HG03342 (cell line): ENCODE measurements around the gene PTPN13.
"Not testable (repeated sequence)": the region's sequence is repeated elsewhere in the genome, so short reads cannot be mapped to it uniquely, and the experiment has no call there.

Source experiments
- ATAC-seq: cut with Tn5 transposase; IDR thresholded peaks from one replicate; pipeline ENCODE4 v1.9.1; 2021; ENCODE audit warnings: mild to moderate bottlenecking, moderate library complexity; ENCODE audit not compliant: unreplicated experiment

PTPN13 gene

DNA sequence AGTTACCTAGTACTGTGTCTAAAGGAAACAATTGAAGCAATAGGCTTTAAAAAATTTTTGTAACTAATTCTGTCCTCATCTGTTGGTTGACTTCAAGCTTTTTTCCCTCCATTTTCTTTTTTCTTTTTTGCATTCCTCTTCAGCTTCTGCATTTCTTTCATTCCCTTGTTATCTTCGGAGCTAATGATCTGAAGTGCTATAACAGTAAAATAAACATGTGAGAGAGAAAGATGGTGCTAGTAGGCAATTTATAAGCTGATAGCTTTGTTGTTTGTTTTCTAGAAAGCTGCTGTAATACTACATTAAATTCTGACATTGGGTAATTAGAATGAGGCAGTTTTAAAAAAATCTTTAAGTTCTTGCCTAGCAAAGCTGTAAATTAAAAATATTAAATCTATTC is 37.1 kb downstream of the PTPN13 start:
- ATAC-seq: no peak

GRCh38 chr4:86633854-86634253 is 39.7 kb downstream of the PTPN13 start:
- no peak for ATAC-seq

- ATAC-seq: no peak
These were observed 46.4 kb downstream of the PTPN13 start for GRCh38 chr4:86640469-86640868.

DNA sequence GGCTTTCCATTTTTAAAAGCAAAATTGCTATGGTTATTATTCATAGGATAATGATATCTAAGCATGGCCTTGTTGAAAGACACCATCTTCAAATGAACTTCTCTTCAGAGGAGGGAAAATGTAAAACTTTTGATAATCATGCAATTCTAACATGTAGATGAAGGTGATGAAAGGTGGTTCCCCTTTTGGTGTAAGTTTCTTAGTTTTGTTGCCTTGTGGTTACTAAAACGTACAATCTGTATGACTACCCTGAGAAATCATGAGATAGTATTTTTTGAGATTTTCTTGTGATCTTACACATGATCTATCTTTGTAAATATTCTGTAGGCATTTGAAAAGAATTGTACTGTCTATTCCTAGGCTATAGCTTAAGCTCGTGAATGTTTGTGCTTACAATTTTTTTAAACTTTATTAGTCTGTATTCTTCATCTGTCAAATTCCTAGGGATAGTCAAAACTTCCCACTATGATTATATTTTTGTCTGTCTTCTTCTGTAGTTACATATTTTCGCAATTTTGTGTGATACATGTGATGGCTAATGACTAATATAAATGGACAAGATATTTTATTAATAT is 47.5 kb downstream of the PTPN13 start:
- no peak for ATAC-seq

- ATAC-seq: no peak
These were observed 50.8 kb downstream of the PTPN13 start for GRCh38 chr4:86644892-86645291.

GRCh38 chr4:86652332-86652932 is 58.3 kb downstream of the PTPN13 start:
- ATAC-seq: no peak

DNA sequence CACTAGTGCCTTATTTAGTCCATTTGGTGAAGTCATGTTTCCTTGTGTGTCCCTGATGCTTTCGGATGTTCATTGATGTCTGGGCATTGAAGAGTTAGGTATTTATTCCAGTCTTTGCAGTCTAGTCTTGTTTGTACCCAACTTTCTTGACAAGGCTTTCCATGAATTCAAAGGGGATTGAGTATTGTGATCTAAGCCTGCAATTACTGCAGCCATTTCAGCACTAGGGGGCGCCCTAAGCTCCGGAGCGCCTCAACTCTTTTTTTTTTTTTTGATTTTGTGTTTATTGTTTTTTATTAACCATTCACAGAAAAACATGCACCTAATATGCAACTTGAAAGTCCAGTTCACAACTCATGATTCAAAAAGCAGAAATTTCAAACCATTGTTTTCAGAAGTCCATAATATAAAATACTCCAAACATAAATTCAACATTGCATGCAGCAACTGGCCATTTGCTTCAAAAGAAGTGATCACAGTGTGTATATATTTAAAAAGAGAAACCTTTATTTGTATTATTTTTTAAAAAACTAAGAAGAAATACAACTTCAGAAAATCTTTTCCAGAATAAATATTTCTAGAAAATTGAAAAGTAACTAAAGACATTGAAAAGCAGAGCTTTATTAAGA is 59.2 kb downstream of the PTPN13 start:
- no peak for ATAC-seq

- not testable (repeated sequence) for ATAC-seq
These were observed 62.7 kb downstream of the PTPN13 start for GRCh38 chr4:86656781-86657180.

- no peak for ATAC-seq
These were observed 63.3 kb downstream of the PTPN13 start for GRCh38 chr4:86657382-86657781.

GRCh38 chr4:86657910-86658309 is 63.8 kb downstream of the PTPN13 start:
- no peak for ATAC-seq

- no peak for ATAC-seq
These were observed 66.3 kb downstream of the PTPN13 start for GRCh38 chr4:86660401-86660800.

DNA sequence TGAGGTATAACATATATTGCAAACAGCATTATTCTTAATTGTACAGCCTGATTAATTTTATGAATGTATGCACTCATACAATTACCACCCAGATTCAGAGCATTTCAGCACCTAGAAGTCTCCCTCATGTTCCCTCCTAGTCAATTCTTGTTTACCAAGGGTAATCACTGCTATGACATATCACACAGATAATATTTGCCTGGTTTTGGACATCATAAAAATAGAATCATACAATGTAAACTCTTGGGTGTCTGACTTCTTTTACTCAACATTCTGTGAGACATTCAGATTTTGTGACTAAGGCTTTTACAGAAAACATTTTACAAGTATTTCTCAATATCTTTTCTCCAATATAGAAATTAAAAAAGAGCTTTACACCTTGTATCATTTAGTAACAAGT is 66.9 kb downstream of the PTPN13 start:
- no peak for ATAC-seq

DNA sequence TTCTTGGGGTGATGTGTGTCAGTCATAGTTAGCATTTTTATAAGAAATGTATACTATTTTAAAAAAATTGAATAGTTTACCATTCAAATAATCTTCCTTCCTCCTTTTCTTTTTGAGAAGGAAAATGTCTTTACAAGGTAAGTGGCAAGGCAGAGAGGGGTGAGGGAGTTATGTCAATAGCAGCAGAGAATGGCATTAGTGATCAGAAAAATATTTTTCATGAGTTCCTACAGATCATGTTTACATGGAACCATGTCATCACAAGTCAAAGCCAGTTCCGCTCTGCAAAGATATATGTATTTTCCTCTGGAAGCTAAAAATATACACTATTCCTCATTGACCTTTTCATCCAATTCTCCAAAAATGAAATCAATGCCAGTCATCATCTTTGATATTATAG is 67.3 kb downstream of the PTPN13 start:
- ATAC-seq: no peak

- ATAC-seq: no peak
These were observed 70.8 kb downstream of the PTPN13 start for GRCh38 chr4:86664959-86665358.

DNA sequence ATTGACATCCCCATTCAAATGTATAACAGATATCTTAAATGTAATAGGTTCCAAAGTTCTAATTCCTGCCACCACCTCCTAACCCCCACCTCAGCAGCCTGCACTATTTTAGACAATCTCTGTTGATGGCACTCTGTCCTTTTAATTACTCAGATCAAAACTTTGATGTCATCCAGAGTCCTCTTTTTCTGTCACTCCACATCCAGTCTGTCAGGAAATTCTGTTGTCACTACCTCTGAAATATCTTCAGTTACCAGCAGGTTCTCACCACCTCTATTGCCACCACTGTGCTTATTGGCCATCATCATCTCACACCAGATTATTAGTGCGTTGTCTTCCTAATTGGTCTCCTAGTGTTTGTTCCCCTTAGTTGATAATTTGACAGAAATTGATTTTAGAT is 76.2 kb downstream of the PTPN13 start:
- ATAC-seq: no peak

GRCh38 chr4:86670756-86671155 is 76.6 kb downstream of the PTPN13 start:
- ATAC-seq: no peak

GRCh38 chr4:86675548-86675947 is 81.4 kb downstream of the PTPN13 start:
- no peak for ATAC-seq

DNA sequence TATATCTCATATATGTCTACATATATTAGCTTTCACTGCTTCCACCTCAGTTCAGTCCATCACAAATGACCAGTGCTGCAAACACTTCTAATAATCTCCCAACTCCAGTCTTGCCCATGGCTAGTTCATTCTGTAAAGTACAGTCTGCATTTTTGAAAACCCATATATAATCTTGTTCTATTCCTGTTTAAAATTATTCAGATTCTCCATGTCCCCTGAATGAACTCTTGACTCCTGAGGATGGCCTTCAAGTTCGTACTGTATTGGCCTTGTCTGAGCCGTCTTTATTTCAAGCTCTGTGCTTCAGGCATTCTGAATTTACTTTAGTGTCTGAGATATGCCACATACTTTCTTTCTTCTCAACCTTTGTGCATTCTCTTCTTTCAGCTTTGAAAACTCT is 84.7 kb downstream of the PTPN13 start:
- no peak for ATAC-seq

DNA sequence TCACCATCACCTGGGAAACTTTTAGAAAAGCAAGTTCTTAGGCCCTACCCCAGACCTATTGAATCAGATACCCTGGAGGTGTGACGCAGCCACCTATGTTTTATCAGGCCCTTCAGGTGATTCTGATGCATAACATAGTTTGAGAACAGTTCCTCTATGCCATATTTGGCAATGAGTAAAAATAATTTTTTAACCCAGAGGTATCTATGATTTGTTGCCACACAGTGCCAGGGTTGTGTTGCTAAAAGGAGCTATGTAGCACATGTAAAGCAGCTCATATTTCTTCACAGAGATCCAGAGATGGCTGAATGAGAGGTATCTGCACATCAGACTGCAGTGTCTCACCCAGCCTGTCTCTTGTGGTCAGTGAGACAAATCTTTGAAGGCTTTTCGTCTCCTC is 85.3 kb downstream of the PTPN13 start:
- no peak for ATAC-seq

- no peak for ATAC-seq
These were observed 89.1 kb downstream of the PTPN13 start for GRCh38 chr4:86683167-86683566.

DNA sequence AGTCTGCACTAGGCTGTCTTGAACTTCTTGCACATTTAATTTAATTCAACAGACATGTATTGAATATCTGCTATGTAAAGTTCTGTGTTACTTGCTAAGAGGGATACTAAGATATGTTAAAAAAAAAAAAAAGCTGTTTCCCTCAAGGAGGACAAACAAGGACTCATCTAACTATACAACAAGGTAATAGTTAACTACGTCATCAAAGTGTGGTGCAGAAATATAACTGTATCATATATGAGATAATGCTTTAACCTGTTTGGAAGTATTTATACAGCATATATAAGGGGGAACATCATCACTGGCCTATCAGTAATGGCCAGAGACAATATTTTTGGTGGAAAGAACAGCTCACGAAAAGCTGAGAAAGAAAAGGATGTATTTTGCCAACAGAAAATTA is 89.9 kb downstream of the PTPN13 start:
- no peak for ATAC-seq

- no peak for ATAC-seq
These were observed 91.3 kb downstream of the PTPN13 start for GRCh38 chr4:86685401-86685800.

- no peak for ATAC-seq
These were observed 92.6 kb downstream of the PTPN13 start for GRCh38 chr4:86686741-86687140.
